ENCODE data around the gene PRSS8. TPM values are rescaled to one million over a fixed set of nuclear protein-coding genes. Genes with fewer than 3 reads are reported as not detected.

The PRSS8 gene
- total RNA-seq, 2 experiments from 2014 or later, result not detected

GRCh38 chr16:31099860-31100638 lies 35.5 kb downstream of the PRSS8 start:
- intact Hi-C loops (cut with micrococcal nuclease), result no loop called here
- CTCF ChIA-PET, result interaction anchor here (1.0 to 2.8 kb wide), 2 partner anchors 42 to 146 kb away, joined by 4 to 11 read pairs; no protein-coding TSS in a partner anchor

GRCh38 chr16:31094424-31095120 lies 41.0 kb downstream of the PRSS8 start, which contains the start of gene VKORC1:
VKORC1 (minus strand) TSS chr16:31094797; CDS start chr16:31094729, 68 bp downstream.
- TF ChIP-seq CTCF (IDR thresholded peaks at IDR 0.05), result no peak
- DNase-seq, result peak; percentile 96
- peaks cover 17% of the 10 kb centered on the region for H3K36me3 Mint-ChIP-seq (ENCODE audit: low read depth)
- ATAC-seq, result peak; percentile 88
- H3K27ac Mint-ChIP-seq, result peak within 1 kb of the TSS; percentile 90
- H3K9me3 Mint-ChIP-seq, result no peaks in the 10 kb centered on the region
- ChIA-PET POLR2A (interaction anchor here (0.8 to 1.5 kb wide), 9 partner anchors 10 to 47 kb away, joined by 3 to 6 read pairs (median 4); partner anchors contain the start of genes BCKDK, ZNF646 and ZNF668), CTCF (interaction anchor here (0.9 to 3.1 kb wide), 7 partner anchors 19 to 136 kb away, joined by 3 to 15 read pairs (median 3); partner anchors contain the start of genes HSD3B7, ZNF646 and ZNF668)
- H3K27me3 Mint-ChIP-seq, result no peaks in the 10 kb centered on the region
- H3K4me3 Mint-ChIP-seq, result peak within 1 kb of the TSS; percentile 94
- H3K4me1 Mint-ChIP-seq (ENCODE audit: low read depth), result peaks cover 22% of the 10 kb centered on the region
- intact Hi-C loops (cut with micrococcal nuclease), result no loop called here

More at GRCh38 chr16:31099860-31100638, 35.5 kb downstream of the PRSS8 start:
- no peak overlapping the region for H3K27ac Mint-ChIP-seq
- no peaks in the 10 kb centered on the region for H3K36me3 Mint-ChIP-seq (ENCODE audit: low read depth)
- DNase-seq (no peak), ATAC-seq (no peak)
- no peaks in the 10 kb centered on the region for H3K27me3 Mint-ChIP-seq
- TF ChIP-seq CTCF (IDR thresholded peaks at IDR 0.05), result no peak
- H3K4me3 Mint-ChIP-seq, result no peak overlapping the region
- H3K4me1 Mint-ChIP-seq (ENCODE audit: low read depth), result peaks cover 8% of the 10 kb centered on the region
- no peaks in the 10 kb centered on the region for H3K9me3 Mint-ChIP-seq
- POLR2A ChIA-PET, result interaction anchor here (0.7 to 2.1 kb wide), 3 partner anchors 17 to 26 kb away, joined by 3 to 5 read pairs (median 5); partner anchors contain the start of genes KAT8, ZNF646 and ZNF668

DNA sequence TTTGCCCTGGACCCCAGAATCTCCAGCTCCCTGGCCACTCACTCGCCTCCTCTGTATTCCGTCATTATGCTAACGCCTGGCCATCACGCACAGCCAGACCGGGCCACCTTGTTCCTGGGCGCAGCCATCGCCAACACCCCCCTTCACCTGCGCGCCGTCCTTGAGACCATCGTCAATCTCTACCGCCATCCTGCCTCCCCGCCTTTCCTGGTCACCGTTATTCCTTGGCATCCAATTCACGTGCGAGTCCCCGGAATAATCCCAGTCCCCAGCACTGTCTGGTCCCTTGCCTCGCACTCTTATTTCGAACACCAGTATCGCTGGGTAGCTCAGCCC lies 41.5 kb downstream of the PRSS8 start:
- ATAC-seq, result no peak
- intact Hi-C loops (cut with micrococcal nuclease), result no loop called here
- no peak for TF ChIP-seq CTCF (IDR thresholded peaks at IDR 0.05)
- POLR2A ChIA-PET, result interaction anchor here (0.8 to 2.3 kb wide), 9 partner anchors 10 to 86 kb away, joined by 3 to 7 read pairs (median 5); partner anchors contain the start of genes BCKDK, FUS, ZNF646 and ZNF668
- CTCF ChIA-PET, result interaction anchor here (0.9 to 3.1 kb wide), 4 partner anchors 20 to 136 kb away, joined by 3 to 15 read pairs (median 4); partner anchors contain the start of genes ZNF646 and ZNF668
- peak overlapping the region; percentile 94 for H3K4me3 Mint-ChIP-seq
- no peaks in the 10 kb centered on the region for H3K27me3 Mint-ChIP-seq
- no peak for DNase-seq
- H3K27ac Mint-ChIP-seq, result peak overlapping the region; percentile 90
- H3K36me3 Mint-ChIP-seq (ENCODE audit: low read depth), result peaks cover 17% of the 10 kb centered on the region
- peaks cover 22% of the 10 kb centered on the region for H3K4me1 Mint-ChIP-seq (ENCODE audit: low read depth)
- H3K9me3 Mint-ChIP-seq, result no peaks in the 10 kb centered on the region

DNA sequence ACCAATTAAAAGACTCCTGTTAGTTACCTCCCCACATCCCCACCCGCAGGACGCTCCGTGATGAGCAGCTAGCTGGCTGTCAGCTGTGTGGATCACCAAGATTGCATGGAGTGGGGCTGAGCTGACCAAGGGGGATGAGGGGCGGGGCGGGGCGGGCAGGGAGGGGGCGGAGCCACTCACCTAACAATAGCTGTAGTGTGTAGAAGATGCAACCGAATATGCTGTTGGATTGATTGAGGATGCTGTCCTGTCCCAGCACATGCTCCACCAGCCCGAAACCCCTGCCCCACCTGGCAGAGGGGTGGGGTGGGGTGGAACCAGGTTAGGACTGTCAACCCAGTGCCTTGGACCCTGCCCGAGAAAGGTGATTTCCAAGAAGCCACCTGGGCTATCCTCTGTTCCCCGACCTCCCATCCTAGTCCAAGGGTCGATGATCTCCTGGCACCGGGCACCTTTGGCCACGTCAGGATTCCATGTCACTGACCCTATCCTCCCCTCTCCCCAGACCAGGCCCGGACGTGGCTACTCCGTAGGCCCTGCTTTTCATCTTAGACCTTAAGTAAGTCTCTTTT lies 42.3 kb downstream of the PRSS8 start:
- Mint-ChIP-seq H3K4me3 (peak overlapping the region; percentile 94), H3K9me3 (no peaks in the 10 kb centered on the region), H3K27me3 (no peaks in the 10 kb centered on the region), H3K36me3 (ENCODE audit: low read depth) (peaks cover 17% of the 10 kb centered on the region), H3K27ac (no peak overlapping the region), H3K4me1 (ENCODE audit: low read depth) (peaks cover 22% of the 10 kb centered on the region)
- ATAC-seq (no peak), DNase-seq (peak; percentile 37)
- no peak for TF ChIP-seq CTCF (IDR thresholded peaks at IDR 0.05)
- ChIA-PET CTCF (interaction anchor here (1.0 to 2.3 kb wide), 4 partner anchors 49 to 139 kb away, joined by 4 to 11 read pairs (median 5); partner anchors contain the start of gene HSD3B7), POLR2A (interaction anchor here (0.6 to 2.3 kb wide), 8 partner anchors 13 to 1545 kb away, joined by 3 to 7 read pairs (median 4); partner anchors contain the start of genes BCKDK, FUS, ZNF646 and ZNF668)
- intact Hi-C loops (cut with micrococcal nuclease), result no loop called here

All from activated CD8-positive, alpha-beta T cell treated with anti-CD3 and anti-CD28 coated beads for 36 hours (primary cell).